GM12878 (cell line): ENCODE results near the gene ZBTB16. TPM values are rescaled to one million over a fixed set of nuclear protein-coding genes. Genes with fewer than 3 reads are reported as not detected.

ENCODE experiments used
- ATAC-seq: fragments of 200-7000 bp; cut with Tn5 transposase; 3 replicates; pipeline ENCODE4 v1.9.1; 2020; ENCODE audit warnings: mild to moderate bottlenecking, moderate library complexity
- BruUV-seq: library from RNA; stranded (reverse); fragments of 400-500 nt; replicated peaks from 2 replicates; lab custom pipeline; 2021; lab: Mats Ljungman, UMichigan
- CTCF ChIA-PET: fragments of 300-600 bp; sonication (Branson Sonifier 250); formaldehyde crosslinking; extraction: SDS; loops from one replicate; lab custom pipeline; 2021; ENCODE audit warnings: inconsistent platforms; lab: Yijun Ruan, JAX
- POLR2A ChIA-PET: fragments of 350-600 bp; formaldehyde crosslinking; extraction: SDS; loops from one replicate; lab custom pipeline; 2021; ENCODE audit warnings: inconsistent platforms; lab: Charles Lee
- RAD21 ChIA-PET: fragments of 300-600 bp; sonication (Branson Sonifier 250); formaldehyde crosslinking; loops from one replicate; lab custom pipeline; 2023; ENCODE audit warnings: antibody characterized with exemption; ENCODE audit not compliant: unreplicated experiment; lab: Charles Lee
- SMC1A ChIA-PET: fragments of 300-600 bp; sonication (Branson Sonifier 250); formaldehyde crosslinking; loops from one replicate; lab custom pipeline; 2023; ENCODE audit not compliant: unreplicated experiment, uncharacterized antibody; lab: Charles Lee
- DNase-seq: peaks from one replicate; pipeline ENCODE4 v3.0.0-alpha.2; 2011; ENCODE audit warnings: low read depth, low spot score
- FAIRE-seq: peaks from 3 replicates; lab custom pipeline; 2011; peaks lifted over from hg19 to GRCh38; lab: Jason Lieb, UNC
- H2AFZ ChIP-seq: 2 replicates; pipeline ENCODE4 v1.6.0; 2011; ENCODE audit warnings: low read depth, low read length, control low read depth; ENCODE audit not compliant: control insufficient read depth
- H3K27ac ChIP-seq: 2 replicates; pipeline ENCODE4 v1.5.1; 2011; ENCODE audit warnings: control low read depth; ENCODE audit not compliant: control insufficient read depth, insufficient read depth
- H3K27me3 ChIP-seq, 2 experiments: replicated peaks in 1 of 2; 2 replicates each; pipeline versions ENCODE4 v1.6.0 to v1.6.1; 2011; ENCODE audit warnings: low read length in 1 of 2; ENCODE audit not compliant: control insufficient read depth in 2 of 2, insufficient read depth in 2 of 2
- H3K36me3 ChIP-seq, 2 experiments: 2 replicates each; pipeline ENCODE4 v1.5.1; 2011; ENCODE audit warnings: low read length in 1 of 2; ENCODE audit not compliant: control insufficient read depth in 2 of 2, insufficient read depth in 2 of 2
- H3K4me1 ChIP-seq: 2 replicates; pipeline ENCODE4 v1.6.1; 2011; ENCODE audit warnings: mild to moderate bottlenecking, low read length, moderate library complexity, mixed read lengths; ENCODE audit not compliant: control insufficient read depth, insufficient read depth
- H3K4me2 ChIP-seq: 2 replicates; pipeline ENCODE4 v1.6.0; 2011; ENCODE audit warnings: control low read depth; ENCODE audit not compliant: control insufficient read depth, insufficient read depth
- H3K4me3 ChIP-seq: fragments of 200-600 bp; sonication (generic); 2 replicates; pipeline ENCODE4 v1.5.1; 2016
- H3K79me2 ChIP-seq: 2 replicates; pipeline ENCODE4 v1.6.0; 2011; ENCODE audit warnings: low read length; ENCODE audit not compliant: control insufficient read depth, insufficient read depth
- H3K9ac ChIP-seq: 2 replicates; pipeline ENCODE4 v1.8.0; 2011; ENCODE audit warnings: low read length, control low read depth, mixed read lengths; ENCODE audit not compliant: control insufficient read depth, insufficient read depth
- H3K9me3 ChIP-seq: replicated peaks from 3 replicates; pipeline ENCODE4 v1.5.1; 2011; ENCODE audit warnings: mild to moderate bottlenecking, low read length; ENCODE audit not compliant: control insufficient read depth, insufficient read depth
- H4K20me1 ChIP-seq: 2 replicates; pipeline ENCODE4 v1.6.0; 2011; ENCODE audit not compliant: control insufficient read depth, insufficient read depth
- E4F1 ChIP-seq: fragments of 450-650 bp; IDR thresholded peaks from 2 replicates; pipeline ENCODE4 v1.6.1; 2018; ENCODE audit warnings: borderline replicate concordance, mild to moderate bottlenecking; ENCODE audit not compliant: partially characterized antibody
- FOXK2 ChIP-seq: fragments of 450-650 bp; IDR thresholded peaks from 2 replicates; pipeline ENCODE4 v1.6.1; 2017; ENCODE audit warnings: mild to moderate bottlenecking, moderate library complexity
- HDGF ChIP-seq: fragments of 450-650 bp; IDR thresholded peaks from 2 replicates; pipeline ENCODE4 v1.6.1; 2016; ENCODE audit warnings: antibody characterized with exemption
- MAX ChIP-seq: IDR thresholded peaks from 2 replicates; pipeline ENCODE4 v1.6.1; 2012; ENCODE audit warnings: low read depth, low read length, improper control_type of control experiment
- PAX5 ChIP-seq: IDR thresholded peaks from 2 replicates; pipeline ENCODE4 v1.6.1; 2011; ENCODE audit warnings: low read depth, low read length, borderline replicate concordance
- RB1 ChIP-seq: fragments of 450-650 bp; formaldehyde crosslinking; IDR thresholded peaks from 2 replicates; pipeline ENCODE4 v1.6.1; 2017; ENCODE audit warnings: mild to moderate bottlenecking, borderline replicate concordance
- RFX5 ChIP-seq: IDR thresholded peaks from 2 replicates; pipeline ENCODE4 v1.6.1; 2011; ENCODE audit warnings: low read depth, low read length, improper control_type of control experiment
- SMARCA5 ChIP-seq: fragments of 450-650 bp; IDR thresholded peaks from 2 replicates; pipeline ENCODE4 v1.6.1; 2017; ENCODE audit warnings: mild to moderate bottlenecking
- SRF ChIP-seq, 2 experiments: IDR thresholded peaks; 2 replicates each; pipeline ENCODE4 v1.6.1; 2011; ENCODE audit warnings: low read depth in 2 of 2, low read length in 2 of 2, mild to moderate bottlenecking in 1 of 2, moderate library complexity in 1 of 2
- TCF12 ChIP-seq: IDR thresholded peaks from 2 replicates; pipeline ENCODE4 v1.6.1; 2011; ENCODE audit warnings: low read depth, mild to moderate bottlenecking, low read length
- USF1 ChIP-seq: IDR thresholded peaks from 2 replicates; pipeline ENCODE4 v1.6.1; 2011; ENCODE audit warnings: borderline replicate concordance, low read depth, mild to moderate bottlenecking, moderate library complexity, mixed read lengths, low read length; ENCODE audit not compliant: insufficient read depth; ENCODE audit errors: extremely low read length
- WGBS: methylation state at CpG from one replicate; pipeline ENCODE4 v1.1.6; 2016; ENCODE audit warnings: low lambda C conversion rate; ENCODE audit not compliant: insufficient replicate concordance, insufficient coverage; ENCODE audit errors: missing lambda C conversion rate; 5-methylcytosine and 5-hydroxymethylcytosine counted together
- in situ Hi-C: fragments of 300-500 bp; cut with MboI; formaldehyde crosslinking; loops from 9 replicates; pipeline ENCODE4 v1.14.3; 2018; ENCODE audit warnings: mixed read lengths
- intact Hi-C: fragments of 100-400 bp; cut with micrococcal nuclease; formaldehyde crosslinking; loops from one replicate; pipeline ENCODE4 v1.14.2; 2022; ENCODE audit not compliant: unreplicated experiment
- polyA plus RNA-seq, 11 experiments: library from polyadenylated mRNA; depleted of rRNA in 4 of 11; unstranded in 6 of 11; stranded (reverse) in 5 of 11; fragments of >200 nt; fragmentation: Nextera tagmentation in 4 of 11; fragmentation: Illumina TruSeq in 1 of 11; extraction: Ambion mirVana in 4 of 11; extraction: Trizol in 1 of 11; gene quantifications; 1 replicate in 1 of 11; 2 replicates in 10 of 11; pipeline versions ENCODE4 v1.2.1 to v1.2.3, GENCODE V29; 2011 to 2016; ENCODE audit warnings: inconsistent platforms in 2 of 11, missing spikeins in 2 of 11, low read depth in 1 of 11
- total RNA-seq, 4 experiments: library from RNA; depleted of rRNA in 3 of 4; stranded (reverse); fragments of >200 nt in 3 of 4; fragmentation: Illumina TruSeq in 1 of 4; extraction: Trizol in 1 of 4; gene quantifications; 2 replicates each; pipeline versions ENCODE4 v1.2.1 to v1.2.3, GENCODE V29; 2013 to 2021

Gene ZBTB16
- total and polyA plus RNA-seq, 10 of the 15 experiments (the other 5 are each of a cell fraction or from before 2014, with no cell fraction given) = 0.38 TPM; not detected in 9

GRCh38 chr11:114125959-114126358 lies 66.4 kb downstream of the ZBTB16 start:
- Histone ChIP-seq H3K27ac (no peak overlapping the region), H3K9ac (no peak overlapping the region), H3K27me3 (peaks cover 3 to 5% of the 10 kb centered on the region in 2 experiments; a peak in 3 of 4 replicates), H3K79me2 (no peaks in the 10 kb centered on the region), H2AFZ (no peak overlapping the region), H3K9me3 (no peaks in the 10 kb centered on the region), H3K4me2 (no peak overlapping the region), H3K4me3 (no peak overlapping the region), H3K4me1 (no peaks in the 10 kb centered on the region), H4K20me1 (no peaks in the 10 kb centered on the region), H3K36me3 (no peaks in the 10 kb centered on the region)
- in situ Hi-C loops (no loop called here), intact Hi-C loops (no loop called here)
- ChIA-PET CTCF (no interaction called here), RAD21 (no interaction called here), POLR2A (no interaction called here), SMC1A (no interaction called here)
- 0% methylated on average over 2 of the region's 2 CpGs for WGBS
- ATAC-seq (no peak), DNase-seq (no peak), FAIRE-seq (no peak)
- no TSS peak for BruUV-seq
- no peak for TF ChIP-seq USF1
- TF ChIP-seq HDGF = no peak
- no peak for TF ChIP-seq TCF12
- TF ChIP-seq SMARCA5 = no peak
- no peak for TF ChIP-seq RFX5
- no peak for TF ChIP-seq E4F1
- no peak for TF ChIP-seq FOXK2
- TF ChIP-seq PAX5 = no peak
- no peak for TF ChIP-seq MAX
- no peak for TF ChIP-seq RB1
- no peak for TF ChIP-seq SRF (IDR thresholded peaks at IDR 0.05; ENCODE audit: low read depth in 2 of 2, low read length in 2 of 2)
